Stomach (tissue), 4 donors: ENCODE results near the gene PTPRD.

ENCODE experiments used
- CTCF ChIP-seq, 7 experiments: fragments of 450-650 bp in 4 of 7; fragments of 200-600 bp in 3 of 7; sonication (generic) in 3 of 7; IDR thresholded peaks; one replicate each; pipeline ENCODE4 v1.5.1; 2016 to 2019; ENCODE audit warnings: antibody characterized with exemption in 7 of 7, control low read depth in 2 of 7, mild to moderate bottlenecking in 1 of 7
- POLR2A ChIP-seq, 4 donors: fragments of 450-650 bp; IDR thresholded peaks; one replicate each; pipeline ENCODE4 v1.6.1; 2016; ENCODE audit warnings: antibody characterized with exemption in 4 of 4, control low read depth in 2 of 4, mild to moderate bottlenecking in 1 of 4, moderate library complexity in 1 of 4

- TF ChIP-seq CTCF (IDR thresholded peaks at IDR 0.05), result no peak
- no peak for TF ChIP-seq POLR2A (IDR thresholded peaks at IDR 0.05)
Measured at GRCh38 chr9:8558176-8558575, 2054.6 kb downstream of the PTPRD start.
